ENCODE data around the gene LRP6.
A peak's percentile ranks its signal among the peaks of the same experiment; 100 is the strongest.
"Not testable (repeated sequence)": the region's sequence is repeated elsewhere in the genome, so short reads cannot be mapped to it uniquely, and the experiment has no call there.

The LRP6 gene

DNA sequence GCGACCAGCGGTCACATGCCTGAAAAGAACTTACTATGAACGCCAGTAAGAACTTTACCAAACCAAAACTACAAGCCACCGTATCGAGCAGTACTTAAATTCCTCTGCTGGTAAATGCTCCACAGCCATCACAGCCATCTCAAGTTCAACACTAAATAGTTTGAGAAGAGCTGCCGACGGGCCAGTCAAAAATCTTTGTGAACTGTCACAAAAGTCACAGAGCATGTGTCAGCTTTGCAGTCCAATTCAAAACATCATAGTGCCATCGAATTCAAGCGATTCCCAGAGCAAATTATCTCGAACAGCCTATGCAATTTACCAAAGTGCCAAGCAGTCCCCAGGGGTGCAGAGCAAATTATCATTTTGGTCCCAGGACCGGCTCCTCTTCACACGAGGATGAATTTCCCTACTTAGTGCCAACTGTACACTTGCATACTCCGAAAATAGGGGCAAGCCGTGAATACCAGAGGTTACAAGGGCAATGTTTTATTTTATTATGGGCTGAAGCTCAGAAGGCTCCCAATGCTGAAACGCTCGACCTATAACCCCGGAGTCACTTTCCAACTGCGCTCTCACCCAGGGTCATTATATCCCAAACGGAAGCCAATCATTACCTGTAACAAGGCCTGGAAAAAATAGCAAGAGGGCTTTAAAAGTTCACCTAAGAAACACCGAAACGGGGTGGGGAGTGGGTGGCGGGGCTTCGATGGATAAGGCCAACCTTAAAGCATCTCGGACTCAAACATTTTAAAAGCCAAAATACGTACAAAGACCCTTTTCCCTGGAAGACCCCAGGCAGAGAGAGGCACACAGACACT is 1.1 kb downstream of the LRP6 start:
- peak overlapping the region; percentile 93 for H4K8ac ChIP-seq (ENCODE audit: low read depth, low read length)
- peak overlapping the region; percentile 23 for H4K12ac ChIP-seq (ENCODE audit: low read depth, low read length)
- peak overlapping the region; percentile 63 for H3K18ac ChIP-seq (ENCODE audit: low read length)
- H3K4me1 ChIP-seq (ENCODE audit: control insufficient read depth in 1 of 2, insufficient read depth in 2 of 2, low read length in 2 of 2): peaks cover 0 to 4% of the 10 kb centered on the region in 2 experiments
- no peak overlapping the region for H2BK120ac ChIP-seq (ENCODE audit: insufficient read depth, low read length, poor library complexity)
- peak overlapping the region; percentile 90 for H3K9ac ChIP-seq (ENCODE audit: low read length)
- no peaks in the 10 kb centered on the region for H3K27me3 ChIP-seq (ENCODE audit: insufficient read depth, low read length)
- no CpG with 5 or more reads among the region's 25 CpGs for WGBS (ENCODE audit: extremely low coverage, insufficient coverage, insufficient read length)
- peaks cover 16% of the 10 kb centered on the region for H3K79me2 ChIP-seq (ENCODE audit: control insufficient read depth, insufficient read depth, low read length, poor library complexity)
- peaks cover 11% of the 10 kb centered on the region for H3K79me1 ChIP-seq (ENCODE audit: low read length)
- H2AFZ ChIP-seq (ENCODE audit: insufficient read depth, low read length, poor library complexity): no peak overlapping the region
- no peak overlapping the region for H3K27ac ChIP-seq (ENCODE audit: low read depth, low read length)
- H2AK5ac ChIP-seq (ENCODE audit: low read length): no peak overlapping the region
- no peak overlapping the region for H2BK5ac ChIP-seq (ENCODE audit: low read depth, low read length, poor library complexity)
- H3K14ac ChIP-seq (ENCODE audit: low read length): peak overlapping the region; percentile 62
- DNase-seq: peak in 1 of 2 donors; percentile 39
- peak overlapping the region; percentile 94 for H3K4me3 ChIP-seq (ENCODE audit: low read depth, low read length)
- peak overlapping the region; percentile 99 for H4K91ac ChIP-seq (ENCODE audit: low read depth, low read length)
- no peak overlapping the region for H3K23ac ChIP-seq (ENCODE audit: low read length)
- H3K4ac ChIP-seq (ENCODE audit: low read depth, low read length): peak overlapping the region; percentile 90
- no peak overlapping the region for H2BK12ac ChIP-seq (ENCODE audit: low read length)
- H3K36me3 ChIP-seq (ENCODE audit: control insufficient read depth in 1 of 2, insufficient read depth in 2 of 2, low read length in 2 of 2): peaks cover 0 to 3% of the 10 kb centered on the region in 2 experiments
- peak overlapping the region; percentile 89 for H3K4me2 ChIP-seq (ENCODE audit: low read length)
- H3K9me3 ChIP-seq (ENCODE audit: insufficient read depth, low read depth, low read length): no peaks in the 10 kb centered on the region

DNA sequence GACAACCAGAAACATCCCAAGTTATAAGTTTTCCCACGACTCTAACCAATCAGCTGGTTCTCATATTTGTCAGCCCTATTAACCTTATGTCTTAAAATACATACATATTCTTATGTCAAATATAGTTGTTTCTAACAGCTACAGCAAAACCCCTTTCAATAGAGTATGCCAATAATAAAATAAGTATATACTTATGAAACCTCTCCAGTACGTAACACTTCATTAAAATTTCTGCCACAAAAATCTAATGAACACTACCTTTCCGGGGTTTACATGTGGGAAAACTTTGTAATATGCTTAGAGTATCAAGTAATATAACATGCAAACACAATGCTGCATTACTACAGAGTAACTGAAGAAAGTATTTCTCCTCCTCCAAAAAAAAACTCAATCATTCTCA is 1.8 kb downstream of the LRP6 start:
- H4K8ac ChIP-seq (ENCODE audit: low read depth, low read length): no peak overlapping the region
- peaks cover 11% of the 10 kb centered on the region for H3K79me1 ChIP-seq (ENCODE audit: low read length)
- no peak for DNase-seq
- no peak overlapping the region for H3K14ac ChIP-seq (ENCODE audit: low read length)
- no peak overlapping the region for H4K12ac ChIP-seq (ENCODE audit: low read depth, low read length)
- no peak overlapping the region for H2AK5ac ChIP-seq (ENCODE audit: low read length)
- no CpG with 5 or more reads among the region's 3 CpGs for WGBS (ENCODE audit: extremely low coverage, insufficient coverage, insufficient read length)
- H3K4me3 ChIP-seq (ENCODE audit: low read depth, low read length): no peak overlapping the region
- H3K79me2 ChIP-seq (ENCODE audit: control insufficient read depth, insufficient read depth, low read length, poor library complexity): peaks cover 16% of the 10 kb centered on the region
- no peak overlapping the region for H3K27ac ChIP-seq (ENCODE audit: low read depth, low read length)
- no peak overlapping the region for H2BK5ac ChIP-seq (ENCODE audit: low read depth, low read length, poor library complexity)
- no peak overlapping the region for H3K23ac ChIP-seq (ENCODE audit: low read length)
- no peak overlapping the region for H2BK120ac ChIP-seq (ENCODE audit: insufficient read depth, low read length, poor library complexity)
- no peak overlapping the region for H3K18ac ChIP-seq (ENCODE audit: low read length)
- H2BK12ac ChIP-seq (ENCODE audit: low read length): no peak overlapping the region
- H3K4ac ChIP-seq (ENCODE audit: low read depth, low read length): no peak overlapping the region
- H3K27me3 ChIP-seq (ENCODE audit: insufficient read depth, low read length): no peaks in the 10 kb centered on the region
- no peak overlapping the region for H2AFZ ChIP-seq (ENCODE audit: insufficient read depth, low read length, poor library complexity)
- peaks cover 0 to 3% of the 10 kb centered on the region in 2 experiments for H3K36me3 ChIP-seq (ENCODE audit: control insufficient read depth in 1 of 2, insufficient read depth in 2 of 2, low read length in 2 of 2)
- H3K9me3 ChIP-seq (ENCODE audit: insufficient read depth, low read depth, low read length): no peaks in the 10 kb centered on the region
- no peak overlapping the region for H3K9ac ChIP-seq (ENCODE audit: low read length)
- no peak overlapping the region for H4K91ac ChIP-seq (ENCODE audit: low read depth, low read length)
- no peak overlapping the region for H3K4me2 ChIP-seq (ENCODE audit: low read length)
- H3K4me1 ChIP-seq (ENCODE audit: control insufficient read depth in 1 of 2, insufficient read depth in 2 of 2, low read length in 2 of 2): peaks cover 0 to 4% of the 10 kb centered on the region in 2 experiments

DNA sequence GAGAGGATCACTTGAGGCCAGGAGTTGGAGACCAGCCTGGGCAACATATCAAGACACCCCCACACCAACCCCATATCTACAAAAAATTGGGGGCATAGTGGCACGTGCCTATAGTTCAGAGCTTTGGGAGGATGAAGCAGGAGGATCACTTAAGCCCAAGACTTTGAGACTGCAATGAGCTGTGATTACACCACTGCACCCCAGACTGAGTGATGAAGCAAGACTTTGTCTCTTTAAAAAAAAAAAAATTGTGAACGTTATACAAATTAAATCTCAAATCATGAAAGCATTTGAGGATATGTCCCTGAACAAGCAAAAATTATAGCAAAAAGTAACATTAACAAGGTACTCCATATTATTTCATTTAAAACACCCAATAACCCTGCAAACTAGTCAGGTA is 2.9 kb downstream of the LRP6 start:
- Histone ChIP-seq H2BK12ac (ENCODE audit: low read length) (no peak overlapping the region), H3K18ac (ENCODE audit: low read length) (no peak overlapping the region), H4K12ac (ENCODE audit: low read depth, low read length) (no peak overlapping the region), H3K23ac (ENCODE audit: low read length) (no peak overlapping the region), H3K14ac (ENCODE audit: low read length) (no peak overlapping the region), H2AFZ (ENCODE audit: insufficient read depth, low read length, poor library complexity) (no peak overlapping the region), H3K27me3 (ENCODE audit: insufficient read depth, low read length) (no peaks in the 10 kb centered on the region), H2BK5ac (ENCODE audit: low read depth, low read length, poor library complexity) (no peak overlapping the region), H3K9me3 (ENCODE audit: insufficient read depth, low read depth, low read length) (no peaks in the 10 kb centered on the region), H2AK5ac (ENCODE audit: low read length) (no peak overlapping the region), H4K8ac (ENCODE audit: low read depth, low read length) (no peak overlapping the region), H2BK120ac (ENCODE audit: insufficient read depth, low read length, poor library complexity) (no peak overlapping the region), H3K9ac (ENCODE audit: low read length) (no peak overlapping the region), H3K4me1 (ENCODE audit: control insufficient read depth in 1 of 2, insufficient read depth in 2 of 2, low read length in 2 of 2) (peaks cover 0 to 4% of the 10 kb centered on the region in 2 experiments), H3K4ac (ENCODE audit: low read depth, low read length) (peak overlapping the region; percentile 87), H3K79me1 (ENCODE audit: low read length) (peaks cover 11% of the 10 kb centered on the region), H3K4me2 (ENCODE audit: low read length) (no peak overlapping the region), H4K91ac (ENCODE audit: low read depth, low read length) (no peak overlapping the region), H3K4me3 (ENCODE audit: low read depth, low read length) (no peak overlapping the region), H3K79me2 (ENCODE audit: control insufficient read depth, insufficient read depth, low read length, poor library complexity) (peaks cover 16% of the 10 kb centered on the region), H3K36me3 (ENCODE audit: control insufficient read depth in 1 of 2, insufficient read depth in 2 of 2, low read length in 2 of 2) (peaks cover 0 to 3% of the 10 kb centered on the region in 2 experiments), H3K27ac (ENCODE audit: low read depth, low read length) (no peak overlapping the region)
- WGBS (ENCODE audit: extremely low coverage, insufficient coverage, insufficient read length): no CpG with 5 or more reads among the region's 2 CpGs
- DNase-seq: no peak

DNA sequence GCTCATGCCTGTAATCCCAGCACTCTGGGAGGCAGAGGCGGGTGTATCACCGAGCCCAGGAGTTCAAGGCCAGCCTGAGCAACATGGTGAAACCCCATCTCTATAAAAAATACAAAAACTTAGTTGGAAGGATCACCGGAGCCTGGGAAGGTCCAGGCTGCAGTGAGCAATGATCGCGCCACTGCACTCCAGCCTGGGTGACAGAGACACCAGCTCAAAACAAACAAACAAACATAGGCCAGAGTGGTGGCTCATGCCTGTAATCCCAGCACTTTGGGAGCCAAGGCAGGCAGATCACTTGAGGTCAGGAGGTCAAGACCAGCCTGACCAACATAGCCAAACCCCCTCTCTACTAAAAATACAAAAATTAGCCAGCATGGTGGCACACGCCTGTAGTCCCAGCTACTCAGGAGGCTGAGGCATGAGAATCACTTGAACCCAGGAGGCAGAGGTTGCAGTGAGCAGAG is 10.5 kb downstream of the LRP6 start:
- not testable (repeated sequence) for H2AFZ ChIP-seq (ENCODE audit: insufficient read depth, low read length, poor library complexity); H3K4me1 ChIP-seq (ENCODE audit: control insufficient read depth in 1 of 2, insufficient read depth in 2 of 2, low read length in 2 of 2); H3K27ac ChIP-seq (ENCODE audit: low read depth, low read length); H3K4ac ChIP-seq (ENCODE audit: low read depth, low read length); H4K12ac ChIP-seq (ENCODE audit: low read depth, low read length); H3K9ac ChIP-seq (ENCODE audit: low read length); H2BK5ac ChIP-seq (ENCODE audit: low read depth, low read length, poor library complexity); H4K91ac ChIP-seq (ENCODE audit: low read depth, low read length); H3K23ac ChIP-seq (ENCODE audit: low read length); H2BK120ac ChIP-seq (ENCODE audit: insufficient read depth, low read length, poor library complexity); H2AK5ac ChIP-seq (ENCODE audit: low read length); H3K9me3 ChIP-seq (ENCODE audit: insufficient read depth, low read depth, low read length); H2BK12ac ChIP-seq (ENCODE audit: low read length); H3K36me3 ChIP-seq (ENCODE audit: control insufficient read depth in 1 of 2, insufficient read depth in 2 of 2, low read length in 2 of 2); H3K14ac ChIP-seq (ENCODE audit: low read length); DNase-seq; H4K8ac ChIP-seq (ENCODE audit: low read depth, low read length); H3K4me3 ChIP-seq (ENCODE audit: low read depth, low read length); H3K4me2 ChIP-seq (ENCODE audit: low read length); H3K27me3 ChIP-seq (ENCODE audit: insufficient read depth, low read length); H3K79me1 ChIP-seq (ENCODE audit: low read length); H3K79me2 ChIP-seq (ENCODE audit: control insufficient read depth, insufficient read depth, low read length, poor library complexity)
- no CpG with 5 or more reads among the region's 6 CpGs for whole genome bisulfite sequencing (ENCODE audit: extremely low coverage, insufficient coverage, insufficient read length)
- H3K18ac ChIP-seq (ENCODE audit: low read length): peak overlapping the region; percentile 53
